ENCODE measurements around the gene EPHB2.

The EPHB2 gene

GRCh38 chr1:22804969-22805671, 94.5 kb downstream of the EPHB2 start (continued):
- no peak for TF ChIP-seq AEBP2 (tag by site-specific recombination; IDR thresholded peaks at IDR 0.05; ENCODE audit: borderline replicate concordance)

GRCh38 chr1:22805672-22806038, 95.0 kb downstream of the EPHB2 start:
- POLR2A ChIA-PET = no interaction called here
- TF ChIP-seq ZNF639 (tag by site-specific recombination; IDR thresholded peaks at IDR 0.05) (no peak), ZNF132 (tag by site-specific recombination; IDR thresholded peaks at IDR 0.05; ENCODE audit: borderline replicate concordance) (no peak)
- CTCF ChIA-PET = interaction anchor here (1.1 kb wide), 1 partner anchor 57 kb away, joined by 3 read pairs; no protein-coding TSS in a partner anchor

GRCh38 chr1:22806584-22806983, 95.9 kb downstream of the EPHB2 start:
- POLR2A ChIA-PET = no interaction called here
- Histone ChIP-seq H3K9me3 (ENCODE audit: control insufficient read depth, insufficient read depth, low read depth, low read length) (no peaks in the 10 kb centered on the region), H3K4me1 (ENCODE audit: control insufficient read depth, insufficient read depth, low read length) (no peaks in the 10 kb centered on the region), H3K4me3 (ENCODE audit: low read depth, low read length) (no peak overlapping the region), H3K27ac (ENCODE audit: extremely low read depth, low read depth, low read length) (no peak overlapping the region), H3K36me3 (ENCODE audit: control insufficient read depth in 2 of 2, insufficient read depth in 1 of 2, low read length in 2 of 2) (no peaks in the 10 kb centered on the region)
- TF ChIP-seq ZNF366 (tag by site-specific recombination; conservative IDR thresholded peaks at IDR 0.05) = 0 out of 2 replicates have a peak, but pooled peaks have one; percentile 3
- TF ChIP-seq ZNF426 (tag by site-specific recombination; IDR thresholded peaks at IDR 0.05) = no peak
- CTCF ChIA-PET = interaction anchor here (0.7 to 1.1 kb wide), 2 partner anchors 56 to 130 kb away, joined by 3 to 5 read pairs; no protein-coding TSS in a partner anchor

More at GRCh38 chr1:22805672-22806038, 95.0 kb downstream of the EPHB2 start:
- Histone ChIP-seq H3K27ac (ENCODE audit: extremely low read depth, low read depth, low read length) (no peak overlapping the region), H3K4me1 (ENCODE audit: control insufficient read depth, insufficient read depth, low read length) (no peaks in the 10 kb centered on the region), H3K36me3 (ENCODE audit: control insufficient read depth in 2 of 2, insufficient read depth in 1 of 2, low read length in 2 of 2) (no peaks in the 10 kb centered on the region), H3K4me3 (ENCODE audit: low read depth, low read length) (no peak overlapping the region), H3K9me3 (ENCODE audit: control insufficient read depth, insufficient read depth, low read depth, low read length) (no peaks in the 10 kb centered on the region)

GRCh38 chr1:22807340-22807739, 96.7 kb downstream of the EPHB2 start:
- Histone ChIP-seq H3K36me3 (ENCODE audit: control insufficient read depth in 2 of 2, insufficient read depth in 1 of 2, low read length in 2 of 2) (no peaks in the 10 kb centered on the region), H3K4me1 (ENCODE audit: control insufficient read depth, insufficient read depth, low read length) (no peaks in the 10 kb centered on the region), H3K4me3 (ENCODE audit: low read depth, low read length) (no peak overlapping the region), H3K27ac (ENCODE audit: extremely low read depth, low read depth, low read length) (no peak overlapping the region), H3K9me3 (ENCODE audit: control insufficient read depth, insufficient read depth, low read depth, low read length) (no peaks in the 10 kb centered on the region)
- TF ChIP-seq ZNF18 (tag by site-specific recombination; IDR thresholded peaks at IDR 0.05) = no peak
- TF ChIP-seq HOXA7 (CRISPR knock-in tag; IDR thresholded peaks at IDR 0.05; ENCODE audit: borderline replicate concordance) = no peak
- no peak for TF ChIP-seq KLF10 (tag by site-specific recombination; IDR thresholded peaks at IDR 0.05)
- CTCF ChIA-PET = no interaction called here
- POLR2A ChIA-PET = no interaction called here

- ChIA-PET CTCF (interaction anchor here (0.6 kb wide), 1 partner anchor 372 kb away, joined by 3 read pairs; no protein-coding TSS in a partner anchor), POLR2A (no interaction called here)
- no peaks in the 10 kb centered on the region for H3K4me1 ChIP-seq (ENCODE audit: control insufficient read depth, insufficient read depth, low read length)
- H3K9me3 ChIP-seq (ENCODE audit: control insufficient read depth, insufficient read depth, low read depth, low read length) = no peaks in the 10 kb centered on the region
- no peak overlapping the region for H3K4me3 ChIP-seq (ENCODE audit: low read depth, low read length)
- H3K27ac ChIP-seq (ENCODE audit: extremely low read depth, low read depth, low read length) = no peak overlapping the region
- H3K36me3 ChIP-seq (ENCODE audit: control insufficient read depth in 2 of 2, insufficient read depth in 1 of 2, low read length in 2 of 2) = no peaks in the 10 kb centered on the region
- TF ChIP-seq ZNF704 (tag by site-specific recombination; IDR thresholded peaks at IDR 0.05) (no peak), ZNF768 (tag by site-specific recombination; IDR thresholded peaks at IDR 0.05) (no peak), ZFP37 (tag by site-specific recombination; IDR thresholded peaks at IDR 0.05) (no peak), PRDM10 (tag by site-specific recombination; IDR thresholded peaks at IDR 0.05) (no peak), ZNF239 (tag by site-specific recombination; IDR thresholded peaks at IDR 0.05) (no peak), ZNF248 (tag by site-specific recombination; IDR thresholded peaks at IDR 0.05) (no peak), ZNF585B (tag by site-specific recombination; IDR thresholded peaks at IDR 0.05) (no peak)
Measured at GRCh38 chr1:22808186-22808675, 97.6 kb downstream of the EPHB2 start.

Measured in HEK293 (cell line).